Mesothelial cell of epicardium (in vitro differentiated cells): Measurements from ENCODE around the gene ZNF223. TPM values are rescaled to one million over a fixed set of nuclear protein-coding genes. Genes with fewer than 3 reads are reported as not detected.

Experiments used
- DNase-seq, 2 experiments: peaks; one replicate each; pipeline ENCODE4 v3.0.0; 2021; ENCODE audit warnings: low spot score in 2 of 2; ENCODE audit not compliant: unreplicated experiment in 2 of 2
- H3K27ac Mint-ChIP-seq: 2 replicates; pipeline ENCODE4 v1.8.0; 2021; ENCODE audit warnings: mixed read lengths
- H3K27me3 Mint-ChIP-seq: 2 replicates; pipeline ENCODE4 v1.8.0; 2021; ENCODE audit warnings: low read depth, mixed read lengths
- H3K36me3 Mint-ChIP-seq: 2 replicates; pipeline ENCODE4 v1.8.0; 2021; ENCODE audit warnings: mixed read lengths
- H3K4me1 Mint-ChIP-seq: 2 replicates; pipeline ENCODE4 v1.8.0; 2021; ENCODE audit warnings: mixed read lengths
- H3K4me3 Mint-ChIP-seq: 2 replicates; pipeline ENCODE4 v1.8.0; 2021; ENCODE audit warnings: mild to moderate bottlenecking, moderate library complexity, mixed read lengths
- H3K9me3 Mint-ChIP-seq: 2 replicates; pipeline ENCODE4 v1.8.0; 2021; ENCODE audit warnings: mixed read lengths
- CTCF ChIP-seq: fragments of 200-600 bp; sonication (generic); IDR thresholded peaks from one replicate; pipeline ENCODE4 v1.5.0; 2021; ENCODE audit warnings: antibody characterized with exemption; ENCODE audit not compliant: unreplicated experiment
- total RNA-seq: library from RNA; stranded (reverse); gene quantifications from 3 replicates; pipeline ENCODE4 v1.2.1, GENCODE V29; 2021

The ZNF223 gene
- total RNA-seq, 1 donor from 2014 or later: 9.2 TPM

- Mint-ChIP-seq H3K9me3 (peaks cover 37% of the 10 kb centered on the region), H3K27ac (peak within 1 kb of the TSS; percentile 98), H3K4me1 (peaks cover 14% of the 10 kb centered on the region), H3K4me3 (peak within 1 kb of the TSS; percentile 100), H3K27me3 (peaks cover 14% of the 10 kb centered on the region), H3K36me3 (peaks cover 47% of the 10 kb centered on the region)
- DNase-seq: peak; percentile 38 to 67
- TF ChIP-seq CTCF: no peak
Observed at GRCh38 chr19:44025217-44025936, 26.5 kb upstream of the ZNF223 start, which contains the start of gene ZNF222. ZNF222 (plus strand) TSS chr19:44025379; CDS start chr19:44025437, 58 bp downstream.

- Mint-ChIP-seq H3K27ac (no peak overlapping the region), H3K9me3 (peaks cover 43% of the 10 kb centered on the region), H3K36me3 (peaks cover 59% of the 10 kb centered on the region), H3K4me3 (peak overlapping the region; percentile 35), H3K4me1 (peaks cover 14% of the 10 kb centered on the region), H3K27me3 (peaks cover 7% of the 10 kb centered on the region)
- DNase-seq: no peak
- TF ChIP-seq CTCF: no peak
Observed at GRCh38 chr19:44026622-44027021, 25.2 kb upstream of the ZNF223 start.

- peaks cover 69% of the 10 kb centered on the region for H3K36me3 Mint-ChIP-seq
- H3K27me3 Mint-ChIP-seq: no peaks in the 10 kb centered on the region
Observed at GRCh38 chr19:44032001-44032610, 19.7 kb upstream of the ZNF223 start.

GRCh38 chr19:44042147-44042546, 9.7 kb upstream of the ZNF223 start:
- Mint-ChIP-seq H3K9me3 (peaks cover 69% of the 10 kb centered on the region), H3K36me3 (no peaks in the 10 kb centered on the region), H3K27me3 (peaks cover 2% of the 10 kb centered on the region), H3K4me1 (no peaks in the 10 kb centered on the region), H3K27ac (no peak overlapping the region), H3K4me3 (no peak overlapping the region)
- TF ChIP-seq CTCF: no peak
- no peak for DNase-seq

More at GRCh38 chr19:44032001-44032610, 19.7 kb upstream of the ZNF223 start:
- H3K4me3 Mint-ChIP-seq: no peak overlapping the region
- TF ChIP-seq CTCF: no peak
- H3K4me1 Mint-ChIP-seq: no peaks in the 10 kb centered on the region
- H3K9me3 Mint-ChIP-seq: peaks cover 82% of the 10 kb centered on the region
- no peak overlapping the region for H3K27ac Mint-ChIP-seq
- no peak for DNase-seq

GRCh38 chr19:44050740-44051649, 841 bp upstream of the ZNF223 start:
- Mint-ChIP-seq H3K27ac (peak overlapping the region; percentile 97), H3K9me3 (peaks cover 9% of the 10 kb centered on the region), H3K4me1 (peaks cover 22% of the 10 kb centered on the region), H3K4me3 (peak overlapping the region; percentile 99), H3K36me3 (peaks cover 18% of the 10 kb centered on the region), H3K27me3 (peaks cover 27% of the 10 kb centered on the region)
- TF ChIP-seq CTCF: no peak
- DNase-seq: no peak
